K562 (cell line): ENCODE results near the gene CD248. TPM values are rescaled to one million over a fixed set of nuclear protein-coding genes. Genes with fewer than 3 reads are reported as not detected.
A peak's percentile ranks its signal among the peaks of the same experiment; 100 is the strongest.

ENCODE experiments used
- ARID1B ChIP-seq: fragments of 450-650 bp; IDR thresholded peaks from 2 replicates; pipeline ENCODE4 v1.6.1; 2016; ENCODE audit warnings: antibody characterized with exemption, mild to moderate bottlenecking, inconsistent platforms
- BRD9 ChIP-seq: fragments of 450-650 bp; IDR thresholded peaks from 2 replicates; pipeline ENCODE4 v1.6.1; 2018; ENCODE audit warnings: low read depth; ENCODE audit not compliant: partially characterized antibody
- CAMTA2 ChIP-seq: fragments of 250-450 bp; sonication (Bioruptor Pico); conservative IDR thresholded peaks from 2 replicates; pipeline ENCODE4 v1.5.1; 2022
- CHAMP1 ChIP-seq: fragments of 450-650 bp; IDR thresholded peaks from 2 replicates; pipeline ENCODE4 v1.6.1; 2016; ENCODE audit warnings: mild to moderate bottlenecking
- EP400 ChIP-seq: fragments of 450-650 bp; IDR thresholded peaks from 2 replicates; pipeline ENCODE4 v1.6.1; 2017; ENCODE audit warnings: antibody characterized with exemption, mild to moderate bottlenecking, moderate library complexity
- ERF ChIP-seq: fragments of 450-650 bp; formaldehyde crosslinking; IDR thresholded peaks from 2 replicates; pipeline ENCODE4 v1.4.0; 2020; ENCODE audit warnings: mild to moderate bottlenecking, mixed read lengths
- HCFC1 ChIP-seq: IDR thresholded peaks from 2 replicates; pipeline ENCODE4 v1.6.1; 2012; ENCODE audit warnings: low read depth, low read length, improper control_type of control experiment
- ILF3 ChIP-seq: fragments of 450-650 bp; IDR thresholded peaks from 2 replicates; pipeline ENCODE4 v1.6.1; 2018; ENCODE audit warnings: antibody characterized with exemption, mild to moderate bottlenecking, moderate library complexity, borderline replicate concordance
- MLLT1 ChIP-seq, 2 experiments: fragments of 450-650 bp; IDR thresholded peaks; 2 replicates each; pipeline ENCODE4 v1.6.1; 2016
- MXI1 ChIP-seq: IDR thresholded peaks from 2 replicates; pipeline ENCODE4 v1.6.1; 2011; ENCODE audit warnings: low read depth, mild to moderate bottlenecking, improper control_type of control experiment, low read length
- POLR2H ChIP-seq: IDR thresholded peaks from 2 replicates; pipeline ENCODE4 v1.6.1; 2016; ENCODE audit warnings: missing genetic modification characterization, low read depth, mild to moderate bottlenecking, control low read depth, missing compliant biosample characterization, moderate library complexity
- SIX5 ChIP-seq, 2 experiments: IDR thresholded peaks; 2 replicates each; pipeline ENCODE4 v1.6.1; 2011; ENCODE audit warnings: low read length in 2 of 2, borderline replicate concordance in 1 of 2, low read depth in 1 of 2, mild to moderate bottlenecking in 1 of 2, moderate library complexity in 1 of 2; ENCODE audit not compliant: insufficient read depth in 1 of 2
- SMARCA5 ChIP-seq: fragments of 450-650 bp; IDR thresholded peaks from 2 replicates; pipeline ENCODE4 v1.6.1; 2016
- SUPT5H ChIP-seq: fragments of 450-650 bp; IDR thresholded peaks from 2 replicates; pipeline ENCODE4 v1.6.1; 2016
- ZBTB1 ChIP-seq: sonication (generic); formaldehyde crosslinking; IDR thresholded peaks from 2 replicates; pipeline ENCODE4 v1.8.1; 2023; ENCODE audit warnings: missing genetic modification reagents, low read depth, mild to moderate bottlenecking, borderline replicate concordance
- ZNF143 ChIP-seq: sonication (generic); formaldehyde crosslinking; IDR thresholded peaks from 2 replicates; pipeline ENCODE4 v1.9.0; 2022; ENCODE audit warnings: mild to moderate bottlenecking, missing genetic modification reagents
- ZNF316 ChIP-seq: fragments of 450-650 bp; IDR thresholded peaks from 2 replicates; pipeline ENCODE4 v1.6.1; 2016
- ZNF398 ChIP-seq: fragments of 250-450 bp; sonication (Bioruptor Pico); IDR thresholded peaks from 2 replicates; pipeline ENCODE4 v1.8.0; 2021; ENCODE audit warnings: moderate library complexity, mild to moderate bottlenecking, inconsistent platforms
- ZNF408 ChIP-seq: fragments of 250-450 bp; sonication (Bioruptor Pico); IDR thresholded peaks from 2 replicates; pipeline ENCODE4 v1.4.0; 2020; ENCODE audit warnings: low read depth, mild to moderate bottlenecking, moderate library complexity
- ZNF449 ChIP-seq: fragments of 250-450 bp; sonication (Bioruptor Pico); IDR thresholded peaks from 2 replicates; pipeline ENCODE4 v1.8.0; 2022; ENCODE audit warnings: moderate library complexity, mild to moderate bottlenecking, inconsistent platforms
- ZNF586 ChIP-seq: fragments of 450-650 bp; formaldehyde crosslinking; conservative IDR thresholded peaks from 2 replicates; pipeline ENCODE4 v1.4.0; 2020; ENCODE audit warnings: mild to moderate bottlenecking, moderate library complexity
- ZNF79 ChIP-seq: fragments of 250-450 bp; sonication (Bioruptor Pico); IDR thresholded peaks from 2 replicates; pipeline ENCODE4 v1.4.0; 2020; ENCODE audit warnings: low read depth, mild to moderate bottlenecking, moderate library complexity
- polyA plus RNA-seq, 8 experiments: library from polyadenylated mRNA; depleted of rRNA in 4 of 8; stranded (reverse) in 5 of 8; unstranded in 3 of 8; fragments of >200 nt; fragmentation: Nextera tagmentation in 2 of 8; fragmentation: Illumina TruSeq in 1 of 8; extraction: Ambion mirVana in 2 of 8; extraction: Trizol in 1 of 8; gene quantifications; 2 replicates each; pipeline versions ENCODE4 v1.2.1 to v1.2.3, GENCODE V29; 2011 to 2014; ENCODE audit warnings: inconsistent platforms in 1 of 8, missing spikeins in 1 of 8
- total RNA-seq, 7 experiments: library from RNA; depleted of rRNA in 6 of 7; stranded (reverse); fragments of >200 nt in 6 of 7; fragmentation: Illumina TruSeq in 2 of 7; extraction: Trizol in 2 of 7; gene quantifications; 2 replicates each; pipeline versions ENCODE4 v1.2.1 to v1.2.3, GENCODE V29; 2011 to 2021; ENCODE audit warnings: low replicate concordance in 1 of 7

Gene CD248
- total and polyA plus RNA-seq, 9 of the 15 experiments (the other 6 are each of a cell fraction or from before 2014, with no cell fraction given): 0.09 TPM; not detected in 8

GRCh38 chr11:66347425-66348276, 30.8 kb upstream of the CD248 start, which contains the start of gene B4GAT1 (continued):
- TF ChIP-seq SMARCA5 (no peak; the same call in 1 of the 2 replicates), SIX5 (IDR thresholded peaks at IDR 0.05; ENCODE audit: borderline replicate concordance in 1 of 2, insufficient read depth in 1 of 2, low read depth in 1 of 2, low read length in 2 of 2) (no peak), ZNF449 (CRISPR knock-in tag) (no peak), CAMTA2 (CRISPR knock-in tag) (no peak), BRD9 (peak; percentile 97), POLR2H (peak; percentile 100), ZNF408 (CRISPR knock-in tag) (no peak), ZBTB1 (CRISPR knock-in tag) (no peak), ILF3 (no peak), MXI1 (peak; percentile 13; the same call in 1 of the 2 replicates), CHAMP1 (no peak), ZNF316 (no peak), MLLT1 (IDR thresholded peaks at IDR 0.05) (no peak; a peak in 1 of 4 replicates), ARID1B (no peak), ERF (no peak), ZNF79 (CRISPR knock-in tag) (no peak), ZNF586 (no peak), SUPT5H (peak; percentile 51; the same call in 1 of the 2 replicates), ZNF398 (CRISPR knock-in tag) (no peak), ZNF143 (CRISPR knock-in tag) (no peak), EP400 (peak; percentile 46; the same call in 1 of the 2 replicates), HCFC1 (peak; percentile 47; the same call in 1 of the 2 replicates)
